Measurements from ENCODE around the gene UNC45A.

UNC45A gene

GRCh38 chr15:91001209-91001608 is 66.1 kb downstream of the UNC45A start:
- no peak for DNase-seq (ENCODE audit: low read depth in 4 of 4, low spot score in 1 of 4)

All from stimulated activated CD4-positive, alpha-beta T cell treated with anti-CD3 and anti-CD28 coated beads, Interleukin-1b, Interleukin-23, amount 100 ng/mL, for 24 hours (primary cell).